ENCODE data around the gene CAPN12.

The CAPN12 gene

GRCh38 chr19:38727868-38728660, 16.2 kb downstream of the CAPN12 start:
- Mint-ChIP-seq H3K27ac (no peak overlapping the region), H3K27me3 (ENCODE audit: low read depth) (no peaks in the 10 kb centered on the region), H3K4me1 (ENCODE audit: low read depth) (peaks cover 5% of the 10 kb centered on the region), H3K36me3 (ENCODE audit: low read depth) (peaks cover 25% of the 10 kb centered on the region), H3K9me3 (no peaks in the 10 kb centered on the region), H3K4me3 (no peak overlapping the region)

- Mint-ChIP-seq H3K4me3 (no peak overlapping the region), H3K36me3 (ENCODE audit: low read depth) (peaks cover 25% of the 10 kb centered on the region), H3K9me3 (no peaks in the 10 kb centered on the region), H3K4me1 (ENCODE audit: low read depth) (peaks cover 5% of the 10 kb centered on the region), H3K27ac (no peak overlapping the region), H3K27me3 (ENCODE audit: low read depth) (no peaks in the 10 kb centered on the region)
These were observed 16.9 kb downstream of the CAPN12 start for GRCh38 chr19:38727306-38727867.

GRCh38 chr19:38726761-38727301, 17.4 kb downstream of the CAPN12 start:
- Mint-ChIP-seq H3K9me3 (no peaks in the 10 kb centered on the region), H3K27me3 (ENCODE audit: low read depth) (no peaks in the 10 kb centered on the region), H3K4me1 (ENCODE audit: low read depth) (peaks cover 5% of the 10 kb centered on the region), H3K36me3 (ENCODE audit: low read depth) (peaks cover 24% of the 10 kb centered on the region), H3K4me3 (no peak overlapping the region), H3K27ac (no peak overlapping the region)

GRCh38 chr19:38726284-38726673, 18.0 kb downstream of the CAPN12 start:
- H3K36me3 Mint-ChIP-seq (ENCODE audit: low read depth), result peaks cover 22% of the 10 kb centered on the region
- H3K27me3 Mint-ChIP-seq (ENCODE audit: low read depth), result no peaks in the 10 kb centered on the region
- H3K4me3 Mint-ChIP-seq, result no peak overlapping the region

GRCh38 chr19:38725469-38726283, 18.6 kb downstream of the CAPN12 start:
- H3K27ac Mint-ChIP-seq, result no peak overlapping the region
- peaks cover 24% of the 10 kb centered on the region for H3K36me3 Mint-ChIP-seq (ENCODE audit: low read depth)

More at GRCh38 chr19:38726284-38726673, 18.0 kb downstream of the CAPN12 start:
- no peaks in the 10 kb centered on the region for H3K9me3 Mint-ChIP-seq
- H3K4me1 Mint-ChIP-seq (ENCODE audit: low read depth), result peaks cover 5% of the 10 kb centered on the region
- no peak overlapping the region for H3K27ac Mint-ChIP-seq

GRCh38 chr19:38723990-38724854, 20.1 kb downstream of the CAPN12 start:
- Mint-ChIP-seq H3K4me1 (ENCODE audit: low read depth) (no peaks in the 10 kb centered on the region), H3K27ac (no peak overlapping the region), H3K4me3 (no peak overlapping the region), H3K27me3 (ENCODE audit: low read depth) (no peaks in the 10 kb centered on the region), H3K36me3 (ENCODE audit: low read depth) (peaks cover 13% of the 10 kb centered on the region), H3K9me3 (no peaks in the 10 kb centered on the region)

More at GRCh38 chr19:38725469-38726283, 18.6 kb downstream of the CAPN12 start:
- H3K9me3 Mint-ChIP-seq, result no peaks in the 10 kb centered on the region
- H3K27me3 Mint-ChIP-seq (ENCODE audit: low read depth), result no peaks in the 10 kb centered on the region
- H3K4me3 Mint-ChIP-seq, result no peak overlapping the region
- H3K4me1 Mint-ChIP-seq (ENCODE audit: low read depth), result peaks cover 5% of the 10 kb centered on the region

GRCh38 chr19:38723606-38723965, 20.7 kb downstream of the CAPN12 start:
- Mint-ChIP-seq H3K9me3 (no peaks in the 10 kb centered on the region), H3K36me3 (ENCODE audit: low read depth) (peaks cover 15% of the 10 kb centered on the region), H3K4me1 (ENCODE audit: low read depth) (no peaks in the 10 kb centered on the region), H3K27me3 (ENCODE audit: low read depth) (no peaks in the 10 kb centered on the region), H3K4me3 (no peak overlapping the region), H3K27ac (no peak overlapping the region)

GRCh38 chr19:38722947-38723605, 21.2 kb downstream of the CAPN12 start:
- Mint-ChIP-seq H3K27ac (no peak overlapping the region), H3K36me3 (ENCODE audit: low read depth) (peaks cover 15% of the 10 kb centered on the region), H3K27me3 (ENCODE audit: low read depth) (no peaks in the 10 kb centered on the region), H3K4me3 (no peak overlapping the region), H3K4me1 (ENCODE audit: low read depth) (no peaks in the 10 kb centered on the region), H3K9me3 (no peaks in the 10 kb centered on the region)

GRCh38 chr19:38721979-38722773, 22.1 kb downstream of the CAPN12 start:
- peaks cover 21% of the 10 kb centered on the region for H3K36me3 Mint-ChIP-seq (ENCODE audit: low read depth)

GRCh38 chr19:38721496-38721895, 22.8 kb downstream of the CAPN12 start:
- H3K4me3 Mint-ChIP-seq, result no peak overlapping the region

More at GRCh38 chr19:38721979-38722773, 22.1 kb downstream of the CAPN12 start:
- Mint-ChIP-seq H3K9me3 (no peaks in the 10 kb centered on the region), H3K27me3 (ENCODE audit: low read depth) (no peaks in the 10 kb centered on the region), H3K27ac (no peak overlapping the region), H3K4me3 (no peak overlapping the region), H3K4me1 (ENCODE audit: low read depth) (no peaks in the 10 kb centered on the region)

GRCh38 chr19:38720559-38721236, 23.6 kb downstream of the CAPN12 start:
- peaks cover 17% of the 10 kb centered on the region for H3K36me3 Mint-ChIP-seq (ENCODE audit: low read depth)
- peaks cover 2% of the 10 kb centered on the region for H3K4me1 Mint-ChIP-seq (ENCODE audit: low read depth)
- no peak overlapping the region for H3K27ac Mint-ChIP-seq
- H3K4me3 Mint-ChIP-seq, result no peak overlapping the region
- H3K27me3 Mint-ChIP-seq (ENCODE audit: low read depth), result no peaks in the 10 kb centered on the region
- no peaks in the 10 kb centered on the region for H3K9me3 Mint-ChIP-seq

More at GRCh38 chr19:38721496-38721895, 22.8 kb downstream of the CAPN12 start:
- H3K27ac Mint-ChIP-seq, result no peak overlapping the region
- peaks cover 2% of the 10 kb centered on the region for H3K4me1 Mint-ChIP-seq (ENCODE audit: low read depth)
- H3K36me3 Mint-ChIP-seq (ENCODE audit: low read depth), result peaks cover 18% of the 10 kb centered on the region
- H3K27me3 Mint-ChIP-seq (ENCODE audit: low read depth), result no peaks in the 10 kb centered on the region
- no peaks in the 10 kb centered on the region for H3K9me3 Mint-ChIP-seq

- Mint-ChIP-seq H3K27me3 (ENCODE audit: low read depth) (no peaks in the 10 kb centered on the region), H3K36me3 (ENCODE audit: low read depth) (peaks cover 17% of the 10 kb centered on the region), H3K4me1 (ENCODE audit: low read depth) (peaks cover 2% of the 10 kb centered on the region), H3K27ac (no peak overlapping the region), H3K4me3 (no peak overlapping the region), H3K9me3 (no peaks in the 10 kb centered on the region)
These were observed 24.3 kb downstream of the CAPN12 start for GRCh38 chr19:38719761-38720558.

All from T-helper 1 cell treated with Interleukin-12 subunit alpha and Interleukin-12 subunit beta and Interleukin-4 antibody, amounts not matched to agents 30 μg/mL and 1 μg/mL, for 36 hours (primary cell).